Kidney capillary endothelial cell (primary cell): ENCODE data around the gene TRMT10A.
A peak's percentile ranks its signal among the peaks of the same experiment; 100 is the strongest.
"Not testable (repeated sequence)": the region's sequence is repeated elsewhere in the genome, so short reads cannot be mapped to it uniquely, and the experiment has no call there.

Experiments used
- DNase-seq: peaks from one replicate; pipeline ENCODE4 v3.0.0-alpha.2; 2018; ENCODE audit warnings: low spot score

TRMT10A gene

GRCh38 chr4:99540277-99540939 is 23.4 kb downstream of the TRMT10A start:
- DNase-seq: no peak

GRCh38 chr4:99537674-99538073 is 26.2 kb downstream of the TRMT10A start:
- DNase-seq: no peak

GRCh38 chr4:99536848-99537247 is 27.0 kb downstream of the TRMT10A start:
- no peak for DNase-seq

GRCh38 chr4:99536271-99536670 is 27.6 kb downstream of the TRMT10A start:
- DNase-seq: no peak

GRCh38 chr4:99534699-99535098 is 29.1 kb downstream of the TRMT10A start:
- not testable (repeated sequence) for DNase-seq

GRCh38 chr4:99529956-99530355 is 33.9 kb downstream of the TRMT10A start:
- DNase-seq: no peak

GRCh38 chr4:99529228-99529627 is 34.6 kb downstream of the TRMT10A start:
- DNase-seq: no peak

GRCh38 chr4:99518601-99519295 is 45.1 kb downstream of the TRMT10A start:
- DNase-seq: no peak

GRCh38 chr4:99510721-99511120 is 53.1 kb downstream of the TRMT10A start, which contains the start of gene C4orf17:
Gene C4orf17 (plus strand): TSS chr4:99511021. CDS start chr4:99513082, 2,061 bp downstream.
- no peak for DNase-seq

GRCh38 chr4:99507762-99508161 is 56.1 kb downstream of the TRMT10A start:
- DNase-seq: peak; percentile 35

- no peak for DNase-seq
Observed at GRCh38 chr4:99507349-99507748, 56.5 kb downstream of the TRMT10A start.

GRCh38 chr4:99506781-99507180 is 57.1 kb downstream of the TRMT10A start:
- DNase-seq: peak; percentile 21

GRCh38 chr4:99504804-99505502 is 58.9 kb downstream of the TRMT10A start:
- DNase-seq: no peak
